D721Med (cell line): Measurements from ENCODE around the gene ARID1B.

Source experiments
- DNase-seq: peaks from one replicate; pipeline ENCODE4 v3.0.0; 2011; ENCODE audit warnings: low spot score; ENCODE audit not compliant: insufficient read length
- FAIRE-seq: peaks from 2 replicates; lab custom pipeline; 2011; peaks lifted over from hg19 to GRCh38; lab: Jason Lieb, UNC
- TF ChIP-seq, protein P1 (sequence below): IDR thresholded peaks from 2 replicates; pipeline ENCODE4 v1.5.1; 2012; ENCODE audit warnings: mild to moderate bottlenecking, control low read depth; ENCODE audit not compliant: insufficient read depth; ENCODE audit errors: missing control alignments

ARID1B gene

GRCh38 chr6:157019115-157019641 lies 242.0 kb downstream of the ARID1B start:
- DNase-seq (no peak), FAIRE-seq (peak; percentile 88)
- TF ChIP-seq, protein P1, sequence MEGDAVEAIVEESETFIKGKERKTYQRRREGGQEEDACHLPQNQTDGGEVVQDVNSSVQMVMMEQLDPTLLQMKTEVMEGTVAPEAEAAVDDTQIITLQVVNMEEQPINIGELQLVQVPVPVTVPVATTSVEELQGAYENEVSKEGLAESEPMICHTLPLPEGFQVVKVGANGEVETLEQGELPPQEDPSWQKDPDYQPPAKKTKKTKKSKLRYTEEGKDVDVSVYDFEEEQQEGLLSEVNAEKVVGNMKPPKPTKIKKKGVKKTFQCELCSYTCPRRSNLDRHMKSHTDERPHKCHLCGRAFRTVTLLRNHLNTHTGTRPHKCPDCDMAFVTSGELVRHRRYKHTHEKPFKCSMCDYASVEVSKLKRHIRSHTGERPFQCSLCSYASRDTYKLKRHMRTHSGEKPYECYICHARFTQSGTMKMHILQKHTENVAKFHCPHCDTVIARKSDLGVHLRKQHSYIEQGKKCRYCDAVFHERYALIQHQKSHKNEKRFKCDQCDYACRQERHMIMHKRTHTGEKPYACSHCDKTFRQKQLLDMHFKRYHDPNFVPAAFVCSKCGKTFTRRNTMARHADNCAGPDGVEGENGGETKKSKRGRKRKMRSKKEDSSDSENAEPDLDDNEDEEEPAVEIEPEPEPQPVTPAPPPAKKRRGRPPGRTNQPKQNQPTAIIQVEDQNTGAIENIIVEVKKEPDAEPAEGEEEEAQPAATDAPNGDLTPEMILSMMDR: no peak

DNA sequence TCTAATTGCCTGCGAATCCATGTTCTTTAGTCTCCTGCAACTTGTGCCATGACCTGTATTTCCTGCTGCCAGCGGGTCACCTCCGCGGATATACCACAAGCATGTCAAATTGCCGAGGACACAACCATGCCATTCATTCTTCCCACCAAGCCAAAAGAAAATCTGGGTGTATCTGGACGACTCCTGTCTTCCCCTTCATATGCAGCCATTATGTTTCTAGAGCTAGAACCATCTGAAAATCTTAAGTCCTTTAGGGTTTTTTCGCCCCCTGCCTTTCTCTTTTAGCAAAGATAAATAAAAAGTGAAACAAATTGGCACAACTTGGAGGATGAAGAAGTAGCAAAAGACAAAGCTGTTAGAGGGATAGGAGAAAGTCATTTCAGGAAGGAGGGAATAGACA lies 242.6 kb downstream of the ARID1B start:
- DNase-seq (no peak), FAIRE-seq (no peak)
- TF ChIP-seq, protein P1: no peak

GRCh38 chr6:157020398-157020797 lies 243.2 kb downstream of the ARID1B start:
- TF ChIP-seq, protein P1: no peak
- FAIRE-seq (no peak), DNase-seq (no peak)

GRCh38 chr6:157020881-157021343 lies 243.7 kb downstream of the ARID1B start:
- FAIRE-seq (no peak), DNase-seq (no peak)
- TF ChIP-seq, protein P1: no peak

GRCh38 chr6:157021344-157021992 lies 244.3 kb downstream of the ARID1B start:
- FAIRE-seq: no peak
- TF ChIP-seq, protein P1: peak; percentile 7
- peak; percentile 38 for DNase-seq

DNA sequence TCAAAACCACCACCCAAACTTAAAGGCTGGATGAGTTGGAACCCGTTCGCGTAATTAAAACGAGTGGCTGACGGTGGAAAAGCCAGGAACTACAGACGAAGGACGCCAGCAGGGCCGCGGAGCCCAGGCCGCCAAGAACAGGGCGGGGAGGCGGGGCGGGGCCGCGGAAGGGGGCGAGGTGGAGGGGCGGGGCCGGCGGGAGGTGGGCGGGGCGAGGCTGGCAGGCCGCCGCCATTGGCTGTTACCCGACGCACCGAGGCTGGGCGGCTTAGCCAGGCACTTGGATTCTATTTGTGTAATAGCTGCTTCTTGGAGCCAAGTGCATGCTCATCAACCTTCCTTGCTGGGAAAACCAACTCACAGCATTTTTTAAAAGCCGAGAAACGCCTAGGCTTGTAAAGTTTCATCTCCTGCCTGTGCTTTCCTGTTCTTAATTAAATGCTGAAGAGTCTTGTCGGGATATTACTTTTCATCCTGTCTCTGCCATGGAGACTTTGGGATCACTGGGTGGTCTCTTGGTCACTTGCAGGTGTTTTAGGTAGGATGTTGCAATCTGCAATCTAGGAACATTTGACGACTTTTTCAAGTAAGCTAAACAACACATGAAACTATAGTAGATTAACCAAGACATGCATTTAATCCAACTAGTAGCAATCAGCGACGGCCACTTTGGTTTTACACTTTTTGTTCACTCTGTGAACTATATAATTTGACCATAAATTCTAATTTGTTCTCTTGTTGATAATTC lies 245.0 kb downstream of the ARID1B start:
- TF ChIP-seq, protein P1: no peak
- FAIRE-seq (no peak), DNase-seq (peak; percentile 76)
